Mesothelial cell of epicardium (in vitro differentiated cells): ENCODE data around the gene ITGB3. TPM values are rescaled to one million over a fixed set of nuclear protein-coding genes. Genes with fewer than 3 reads are reported as not detected.
"Not testable (repeated sequence)": the region's sequence is repeated elsewhere in the genome, so short reads cannot be mapped to it uniquely, and the experiment has no call there.

Experiments used
- DNase-seq, 2 experiments: peaks; one replicate each; pipeline ENCODE4 v3.0.0; 2021; ENCODE audit warnings: low spot score in 2 of 2; ENCODE audit not compliant: unreplicated experiment in 2 of 2
- H3K27ac Mint-ChIP-seq: 2 replicates; pipeline ENCODE4 v1.8.0; 2021; ENCODE audit warnings: mixed read lengths
- H3K27me3 Mint-ChIP-seq: 2 replicates; pipeline ENCODE4 v1.8.0; 2021; ENCODE audit warnings: low read depth, mixed read lengths
- H3K36me3 Mint-ChIP-seq: 2 replicates; pipeline ENCODE4 v1.8.0; 2021; ENCODE audit warnings: mixed read lengths
- H3K4me1 Mint-ChIP-seq: 2 replicates; pipeline ENCODE4 v1.8.0; 2021; ENCODE audit warnings: mixed read lengths
- H3K4me3 Mint-ChIP-seq: 2 replicates; pipeline ENCODE4 v1.8.0; 2021; ENCODE audit warnings: mild to moderate bottlenecking, moderate library complexity, mixed read lengths
- H3K9me3 Mint-ChIP-seq: 2 replicates; pipeline ENCODE4 v1.8.0; 2021; ENCODE audit warnings: mixed read lengths
- total RNA-seq: library from RNA; stranded (reverse); gene quantifications from 3 replicates; pipeline ENCODE4 v1.2.1, GENCODE V29; 2021
- TF ChIP-seq, protein P1 (sequence below): fragments of 200-600 bp; sonication (generic); IDR thresholded peaks from one replicate; pipeline ENCODE4 v1.5.0; 2021; ENCODE audit warnings: antibody characterized with exemption; ENCODE audit not compliant: unreplicated experiment

ITGB3 gene
- total RNA-seq, 1 donor from 2014 or later, result 1.0 TPM

DNA sequence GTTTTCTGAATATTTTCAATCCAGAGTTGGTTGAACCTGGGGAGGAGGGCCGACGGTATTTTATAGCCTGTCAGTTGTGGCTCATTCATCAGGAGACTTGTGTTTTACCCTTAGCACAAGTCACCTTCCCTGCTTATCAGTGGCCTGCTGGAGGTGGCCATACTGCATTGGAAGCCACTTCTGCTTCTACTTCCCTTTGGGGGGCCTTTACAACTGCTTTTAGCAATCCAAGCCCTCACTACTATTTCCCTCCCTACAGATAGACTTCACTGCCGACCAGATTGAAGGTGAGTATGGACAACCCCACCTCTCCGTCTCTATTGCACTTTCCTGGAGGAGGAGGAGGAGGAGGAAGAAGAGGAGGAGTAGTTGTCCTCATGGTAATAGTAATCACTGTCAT lies 40.1 kb upstream of the ITGB3 start:
- Mint-ChIP-seq H3K27ac (no peak overlapping the region), H3K4me1 (peaks cover 2% of the 10 kb centered on the region), H3K9me3 (no peaks in the 10 kb centered on the region), H3K27me3 (peaks cover 1% of the 10 kb centered on the region), H3K4me3 (no peak overlapping the region), H3K36me3 (no peaks in the 10 kb centered on the region)
- TF ChIP-seq, protein P1, sequence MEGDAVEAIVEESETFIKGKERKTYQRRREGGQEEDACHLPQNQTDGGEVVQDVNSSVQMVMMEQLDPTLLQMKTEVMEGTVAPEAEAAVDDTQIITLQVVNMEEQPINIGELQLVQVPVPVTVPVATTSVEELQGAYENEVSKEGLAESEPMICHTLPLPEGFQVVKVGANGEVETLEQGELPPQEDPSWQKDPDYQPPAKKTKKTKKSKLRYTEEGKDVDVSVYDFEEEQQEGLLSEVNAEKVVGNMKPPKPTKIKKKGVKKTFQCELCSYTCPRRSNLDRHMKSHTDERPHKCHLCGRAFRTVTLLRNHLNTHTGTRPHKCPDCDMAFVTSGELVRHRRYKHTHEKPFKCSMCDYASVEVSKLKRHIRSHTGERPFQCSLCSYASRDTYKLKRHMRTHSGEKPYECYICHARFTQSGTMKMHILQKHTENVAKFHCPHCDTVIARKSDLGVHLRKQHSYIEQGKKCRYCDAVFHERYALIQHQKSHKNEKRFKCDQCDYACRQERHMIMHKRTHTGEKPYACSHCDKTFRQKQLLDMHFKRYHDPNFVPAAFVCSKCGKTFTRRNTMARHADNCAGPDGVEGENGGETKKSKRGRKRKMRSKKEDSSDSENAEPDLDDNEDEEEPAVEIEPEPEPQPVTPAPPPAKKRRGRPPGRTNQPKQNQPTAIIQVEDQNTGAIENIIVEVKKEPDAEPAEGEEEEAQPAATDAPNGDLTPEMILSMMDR, result no peak
- no peak for DNase-seq

DNA sequence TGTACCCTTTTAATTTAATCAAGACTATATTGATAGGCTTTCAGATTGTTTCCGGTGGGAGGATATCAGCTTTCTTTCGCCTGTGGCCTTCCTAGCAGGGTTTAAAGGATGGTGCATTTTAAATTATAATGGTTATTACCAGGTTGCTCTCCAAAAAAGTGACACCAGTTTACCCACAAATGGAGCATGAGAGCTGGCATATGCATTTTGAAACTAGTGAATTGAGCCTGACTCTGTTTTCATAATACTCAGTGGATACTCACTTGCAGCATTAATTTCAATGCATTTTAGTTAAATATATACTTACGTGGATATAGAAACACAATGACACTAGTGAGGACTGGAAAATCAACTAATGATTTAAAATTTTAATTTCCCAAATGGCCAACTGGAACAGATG lies 38.7 kb upstream of the ITGB3 start:
- Mint-ChIP-seq H3K4me1 (peaks cover 7% of the 10 kb centered on the region), H3K9me3 (no peaks in the 10 kb centered on the region), H3K36me3 (no peaks in the 10 kb centered on the region), H3K27ac (no peak overlapping the region), H3K27me3 (peaks cover 1% of the 10 kb centered on the region), H3K4me3 (no peak overlapping the region)
- TF ChIP-seq, protein P1, result no peak
- no peak for DNase-seq

DNA sequence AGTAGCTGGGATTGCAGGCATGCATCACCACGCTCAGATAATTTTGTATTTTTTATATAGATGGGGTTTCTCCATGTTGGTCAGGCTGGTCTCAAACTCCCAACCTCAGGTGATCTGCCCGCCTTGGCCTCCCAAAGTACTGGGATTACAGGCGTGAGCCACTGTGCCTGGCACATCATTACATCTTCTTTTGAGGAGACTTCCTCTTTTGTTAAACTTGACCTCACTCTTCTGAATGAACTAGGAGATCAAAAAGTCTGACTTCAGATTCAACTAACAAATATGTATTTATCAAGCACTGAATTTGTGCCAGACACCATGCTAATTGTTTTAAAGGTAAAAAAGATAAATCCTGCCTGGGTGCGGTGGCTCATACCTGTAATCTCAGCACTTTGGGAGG lies 36.8 kb upstream of the ITGB3 start:
- H3K9me3 Mint-ChIP-seq, H3K4me1 Mint-ChIP-seq: not testable (repeated sequence)

DNA sequence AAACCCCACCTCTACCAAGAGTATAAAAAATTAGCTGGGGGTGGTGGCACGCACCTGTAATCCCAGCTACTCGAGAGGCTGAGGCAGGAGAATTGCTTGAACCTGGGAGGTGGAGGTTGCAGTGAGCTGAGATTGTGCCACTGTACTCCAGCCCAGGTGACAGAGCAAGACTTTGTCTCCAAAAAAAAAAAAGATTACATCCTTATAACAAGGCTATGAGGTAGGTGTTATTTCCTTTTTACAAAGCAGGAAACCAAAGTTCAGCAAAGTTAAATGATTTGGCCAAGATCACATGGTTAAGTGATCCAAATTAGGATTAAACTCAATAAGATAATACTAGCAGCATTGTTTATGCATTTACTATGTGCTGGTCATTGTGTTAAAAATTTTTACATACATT lies 36.3 kb upstream of the ITGB3 start:
- not testable (repeated sequence) for H3K4me1 Mint-ChIP-seq, H3K27me3 Mint-ChIP-seq, DNase-seq, H3K27ac Mint-ChIP-seq, H3K4me3 Mint-ChIP-seq, H3K36me3 Mint-ChIP-seq, H3K9me3 Mint-ChIP-seq

More for the DNA sequence above, 36.8 kb upstream of the ITGB3 start:
- H3K27ac Mint-ChIP-seq, H3K27me3 Mint-ChIP-seq, H3K36me3 Mint-ChIP-seq, H3K4me3 Mint-ChIP-seq, DNase-seq: not testable (repeated sequence)

DNA sequence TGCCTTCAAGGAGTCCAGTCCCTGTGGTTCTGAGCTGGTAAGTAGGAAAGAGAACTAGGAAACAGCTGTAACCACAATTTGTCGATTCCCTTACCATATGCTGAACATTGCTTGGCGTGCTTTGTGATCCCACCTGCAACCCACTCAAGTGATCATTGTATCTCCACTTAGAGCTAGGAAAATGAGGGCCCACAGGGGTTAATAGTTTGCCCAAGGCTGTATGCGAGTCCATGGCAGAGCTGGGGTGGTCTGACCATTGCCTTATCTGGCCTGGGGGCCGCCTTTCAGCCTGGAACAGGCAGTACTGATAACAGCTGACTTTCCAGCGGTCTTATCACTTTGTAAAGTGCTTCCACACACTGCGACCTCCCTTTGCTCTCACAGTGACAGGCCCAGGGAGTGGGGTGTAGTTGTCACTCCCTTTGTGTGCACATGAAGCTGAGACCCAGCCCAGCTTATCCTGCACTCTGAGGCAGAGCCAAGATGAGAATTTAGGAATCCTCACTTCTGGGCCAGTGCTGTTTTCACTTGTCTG lies 34.7 kb upstream of the ITGB3 start:
- peaks cover under 1% of the 10 kb centered on the region for H3K36me3 Mint-ChIP-seq
- H3K4me3 Mint-ChIP-seq, result no peak overlapping the region
- H3K27ac Mint-ChIP-seq, result no peak overlapping the region
- peaks cover 7% of the 10 kb centered on the region for H3K4me1 Mint-ChIP-seq
- DNase-seq, result no peak
- peaks cover 9% of the 10 kb centered on the region for H3K27me3 Mint-ChIP-seq
- H3K9me3 Mint-ChIP-seq, result peaks cover 6% of the 10 kb centered on the region
- TF ChIP-seq, protein P1, result no peak

DNA sequence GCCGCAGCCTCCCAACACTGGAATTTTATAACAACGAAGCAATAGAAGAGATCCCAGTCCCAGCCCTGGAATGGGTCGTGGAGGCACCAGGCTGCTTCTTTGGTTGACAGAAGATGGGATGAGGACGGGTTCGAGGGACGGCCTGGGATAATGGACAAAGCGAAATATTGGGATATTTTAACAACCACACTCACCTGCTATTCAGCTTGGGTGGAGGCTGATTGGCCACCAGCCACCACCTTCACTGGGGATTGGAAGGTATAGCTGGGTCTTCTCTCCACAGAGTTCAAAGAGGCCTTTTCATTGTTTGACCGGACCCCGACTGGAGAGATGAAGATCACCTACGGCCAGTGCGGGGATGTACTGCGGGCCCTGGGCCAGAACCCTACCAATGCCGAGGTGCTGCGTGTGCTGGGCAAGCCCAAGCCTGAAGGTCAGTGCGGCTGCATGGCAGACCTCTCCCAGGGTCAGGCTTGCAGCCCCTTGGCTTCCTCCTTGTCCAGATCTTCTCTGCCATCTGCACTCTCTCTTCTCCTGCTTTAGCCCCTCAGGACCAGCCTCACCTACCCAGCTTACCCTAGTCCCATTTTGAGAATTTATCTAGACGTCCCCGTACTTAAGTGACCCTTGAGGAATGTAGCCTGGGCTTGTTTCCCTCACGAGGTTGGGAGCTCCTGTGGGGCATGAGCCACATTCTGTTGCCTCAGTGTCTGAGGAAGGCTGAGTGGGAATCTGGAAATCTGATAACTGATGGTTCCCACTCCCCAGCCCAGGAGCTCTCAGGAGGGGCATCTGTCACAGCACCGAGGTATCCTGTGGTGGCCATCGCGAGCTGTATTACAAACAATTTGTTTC lies 33.8 kb upstream of the ITGB3 start:
- Mint-ChIP-seq H3K4me1 (peaks cover 7% of the 10 kb centered on the region), H3K36me3 (peaks cover 2% of the 10 kb centered on the region), H3K9me3 (peaks cover 12% of the 10 kb centered on the region), H3K4me3 (no peak overlapping the region), H3K27me3 (peaks cover 8% of the 10 kb centered on the region), H3K27ac (no peak overlapping the region)
- TF ChIP-seq, protein P1, result no peak
- DNase-seq, result no peak
